Stimulated activated CD8-positive, alpha-beta memory T cell treated with anti-CD3 and anti-CD28 coated beads, Interleukin-12 subunit alpha, Interleukin-12 subunit beta, amount 100 ng/mL, for 24 hours (primary cell): ENCODE measurements around the gene ADIRF.
"Not testable (repeated sequence)": the region's sequence is repeated elsewhere in the genome, so short reads cannot be mapped to it uniquely, and the experiment has no call there.

ENCODE experiments used
- DNase-seq: peaks from one replicate; pipeline ENCODE4 v3.0.0-alpha.2; 2020; ENCODE audit errors: extremely low read depth

The ADIRF gene

DNA sequence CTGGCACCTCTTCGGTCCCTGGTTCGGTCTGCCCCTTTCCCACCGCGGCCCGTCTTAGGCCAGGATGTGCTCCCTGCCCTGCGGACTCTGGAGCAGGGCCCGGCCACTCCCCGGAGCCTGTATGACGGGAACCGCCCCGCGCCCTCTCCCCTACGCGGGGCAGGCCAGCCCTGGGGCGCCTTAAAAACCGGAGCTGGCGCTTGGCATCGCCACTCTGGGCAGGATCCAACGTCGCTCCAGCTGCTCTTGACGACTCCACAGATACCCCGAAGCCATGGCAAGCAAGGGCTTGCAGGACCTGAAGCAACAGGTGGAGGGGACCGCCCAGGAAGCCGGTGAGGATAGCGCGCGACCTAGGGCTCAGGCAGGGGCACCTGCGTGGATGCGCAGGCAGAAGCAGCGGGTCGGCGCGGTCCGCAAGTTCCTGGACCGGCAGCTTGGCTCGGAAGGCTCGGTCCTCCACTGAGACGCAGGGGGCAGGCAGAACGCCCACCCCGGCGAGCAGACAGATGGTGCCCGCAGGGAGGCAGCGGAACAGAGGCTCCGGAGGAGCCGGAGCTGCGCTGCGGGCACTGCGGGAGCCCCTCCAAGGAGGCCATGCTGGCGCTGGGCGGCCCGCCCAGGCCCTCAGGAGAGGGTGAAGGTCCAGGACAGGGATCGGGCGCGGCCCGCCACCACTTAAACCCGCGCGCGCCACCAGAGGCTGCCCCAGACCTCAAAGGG, at the start of gene ADIRF:
TSS of gene ADIRF (plus strand) at position 212 of the 723 bp plus-strand sequence. CDS start at position 275, 63 bp downstream.
- no peak for DNase-seq

DNA sequence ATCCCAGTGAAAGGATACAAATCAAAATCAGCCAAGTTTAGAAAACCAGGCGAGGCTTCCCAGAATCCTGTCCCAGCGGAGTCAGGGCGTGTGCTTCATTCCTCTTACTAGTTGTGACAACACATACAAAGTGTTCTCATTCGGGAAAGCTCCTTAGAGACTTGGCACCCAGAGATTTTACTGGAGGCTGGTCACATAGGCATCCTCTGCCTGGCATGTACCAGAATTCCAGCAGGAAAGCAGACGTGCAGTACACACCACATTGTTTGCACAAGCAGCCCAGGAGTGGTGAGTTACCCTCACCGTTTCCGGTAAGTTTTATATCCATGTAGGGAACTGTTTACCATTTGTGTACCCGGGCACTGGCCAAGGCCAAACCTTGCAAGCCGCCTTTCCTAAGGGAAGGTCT, 45.7 kb upstream of the ADIRF start:
- DNase-seq = no peak

DNA sequence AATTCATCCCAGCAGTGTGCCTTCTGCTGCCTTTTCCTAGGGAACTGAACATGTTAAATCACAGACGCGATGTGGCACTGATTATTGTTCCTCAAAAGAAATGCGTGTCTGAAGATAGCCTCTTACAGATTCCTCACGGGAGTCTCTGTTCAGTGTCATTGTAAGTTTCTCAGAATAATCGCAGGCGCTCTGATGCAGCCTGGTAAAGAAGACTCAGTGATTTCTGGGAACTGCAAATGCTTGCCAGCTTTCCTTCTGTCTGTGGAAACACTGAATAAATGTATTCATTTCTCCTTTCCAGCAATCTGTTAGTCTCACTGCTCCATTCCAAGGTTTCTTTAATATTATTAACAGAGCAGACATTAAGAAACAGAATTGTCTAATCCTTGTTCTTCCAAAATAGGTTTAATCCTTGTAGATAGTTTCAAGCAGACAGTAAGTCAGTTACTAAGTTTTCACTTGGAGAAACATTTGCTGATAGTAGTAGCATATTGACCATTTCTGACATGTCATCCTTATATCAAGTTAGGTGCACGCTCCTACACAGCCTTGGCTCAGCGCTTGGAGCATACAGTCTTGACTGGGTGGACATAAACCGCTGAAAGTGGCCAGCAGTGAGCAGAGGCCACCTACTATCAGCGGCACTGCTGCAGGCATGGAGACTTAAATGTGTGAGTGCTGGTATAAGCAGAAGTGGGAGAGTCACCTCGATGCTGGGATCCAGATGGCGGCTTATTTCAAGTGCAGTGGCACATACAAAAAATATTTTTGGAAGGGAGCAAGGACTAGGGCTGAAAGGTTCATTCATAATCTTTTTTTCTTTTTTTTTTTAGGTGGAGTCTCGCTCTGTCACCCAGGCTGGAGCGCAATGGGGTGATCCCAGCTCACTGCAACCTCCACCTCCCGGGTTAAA, 38.6 kb upstream of the ADIRF start:
- DNase-seq = no peak

DNA sequence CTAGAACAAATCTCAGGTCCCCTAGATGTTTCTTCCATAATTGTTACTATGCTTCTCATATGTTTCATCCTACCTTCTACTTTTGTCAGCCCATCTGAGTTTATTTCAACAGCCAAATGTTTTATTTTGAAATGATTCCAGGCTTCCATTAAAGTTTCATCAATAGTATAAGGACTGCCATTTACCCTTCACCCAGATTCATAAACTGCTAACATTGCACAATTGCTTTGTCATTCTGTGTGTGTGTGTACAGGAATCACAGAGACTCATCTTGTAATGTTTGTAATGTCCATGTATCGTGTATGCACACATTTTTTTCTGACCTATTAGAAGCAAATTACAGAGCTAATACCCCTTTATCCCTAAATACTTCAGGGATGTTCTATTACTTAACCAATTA, 36.4 kb upstream of the ADIRF start:
- no peak for DNase-seq

DNA sequence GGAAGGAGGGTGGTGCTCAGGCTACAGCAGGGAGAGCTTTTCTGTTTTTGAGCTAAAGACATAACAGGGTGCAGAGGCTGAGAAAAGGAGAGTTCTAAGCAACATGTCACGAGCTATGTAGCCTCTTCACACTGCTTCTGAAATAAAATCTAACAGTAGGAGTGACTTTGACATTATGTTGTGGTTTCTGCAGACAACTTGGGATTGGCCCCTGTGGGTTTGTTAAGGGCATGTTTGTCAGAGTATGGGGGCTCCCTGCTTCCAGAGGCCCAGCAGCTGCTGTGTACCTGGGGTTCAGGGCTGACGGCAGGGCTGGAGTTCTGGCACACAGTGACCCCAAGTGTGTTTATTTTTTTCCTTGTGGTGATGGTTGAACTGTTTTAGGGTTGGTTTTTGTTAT, 35.6 kb upstream of the ADIRF start:
- no peak for DNase-seq

DNA sequence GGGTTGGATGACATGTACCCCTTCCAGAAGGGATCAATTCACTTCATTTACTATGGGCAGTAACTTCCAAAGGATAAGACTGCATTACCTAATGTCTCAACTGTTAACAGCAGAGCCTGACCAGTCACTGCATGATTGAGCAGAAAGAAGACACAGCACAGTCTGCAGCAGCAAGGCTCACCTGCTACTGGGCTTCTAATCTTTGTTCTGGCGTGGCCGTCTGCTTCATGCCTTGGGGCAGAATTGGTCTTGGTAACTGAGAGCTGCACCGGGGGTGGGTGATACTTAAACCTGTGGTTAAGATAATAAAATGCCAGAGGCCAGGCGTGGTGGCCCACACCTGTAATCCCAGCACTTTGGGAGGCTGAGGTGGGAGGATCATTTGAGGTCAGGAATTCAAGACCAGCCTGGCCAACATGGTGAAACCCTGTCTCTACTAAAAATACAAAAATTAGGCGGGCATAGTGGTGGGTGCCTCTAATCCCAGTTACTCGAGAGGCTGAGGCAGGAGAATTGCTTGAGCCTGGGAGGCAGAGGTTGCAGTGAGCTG, 34.0 kb upstream of the ADIRF start:
- not testable (repeated sequence) for DNase-seq

DNA sequence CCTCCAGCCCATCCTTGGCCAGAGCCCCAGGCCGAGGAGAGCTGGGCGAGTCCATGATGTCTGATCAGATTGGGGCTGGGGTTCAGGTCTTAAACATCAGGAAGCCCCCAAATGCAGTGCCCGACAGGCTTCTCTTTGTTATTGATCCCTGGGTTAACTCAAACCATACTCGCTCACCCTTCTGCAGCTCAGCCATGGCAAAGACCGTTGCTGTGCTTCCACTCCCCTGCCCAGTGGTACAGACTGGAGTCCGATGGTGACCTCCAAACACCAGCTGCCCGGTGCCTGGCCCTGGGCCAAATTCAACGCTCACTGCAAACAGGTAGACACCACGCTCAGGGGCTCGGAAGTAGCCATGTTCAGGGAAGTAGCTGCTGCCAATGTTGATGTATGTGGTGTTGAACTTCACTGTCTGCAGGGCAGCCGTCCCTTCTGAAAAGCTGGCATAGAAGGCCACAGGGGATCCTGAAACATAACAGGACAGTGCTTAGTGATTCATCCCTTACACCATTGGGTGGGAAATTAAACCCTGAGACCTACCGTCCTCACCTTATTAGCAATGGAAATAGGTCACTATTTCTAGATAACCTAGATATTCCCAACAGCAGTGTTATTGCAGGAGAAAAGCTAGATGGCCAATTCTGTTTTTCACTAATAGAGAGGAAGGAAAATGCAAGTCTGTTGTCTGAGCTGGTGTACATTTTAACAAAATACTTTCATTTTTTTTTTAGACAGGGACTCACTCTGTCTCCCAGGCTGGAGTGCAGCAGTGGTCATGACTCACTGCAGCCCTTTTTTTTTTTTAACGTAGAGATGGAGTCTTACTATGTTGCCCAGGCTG, 31.4 kb upstream of the ADIRF start:
- DNase-seq = no peak

DNA sequence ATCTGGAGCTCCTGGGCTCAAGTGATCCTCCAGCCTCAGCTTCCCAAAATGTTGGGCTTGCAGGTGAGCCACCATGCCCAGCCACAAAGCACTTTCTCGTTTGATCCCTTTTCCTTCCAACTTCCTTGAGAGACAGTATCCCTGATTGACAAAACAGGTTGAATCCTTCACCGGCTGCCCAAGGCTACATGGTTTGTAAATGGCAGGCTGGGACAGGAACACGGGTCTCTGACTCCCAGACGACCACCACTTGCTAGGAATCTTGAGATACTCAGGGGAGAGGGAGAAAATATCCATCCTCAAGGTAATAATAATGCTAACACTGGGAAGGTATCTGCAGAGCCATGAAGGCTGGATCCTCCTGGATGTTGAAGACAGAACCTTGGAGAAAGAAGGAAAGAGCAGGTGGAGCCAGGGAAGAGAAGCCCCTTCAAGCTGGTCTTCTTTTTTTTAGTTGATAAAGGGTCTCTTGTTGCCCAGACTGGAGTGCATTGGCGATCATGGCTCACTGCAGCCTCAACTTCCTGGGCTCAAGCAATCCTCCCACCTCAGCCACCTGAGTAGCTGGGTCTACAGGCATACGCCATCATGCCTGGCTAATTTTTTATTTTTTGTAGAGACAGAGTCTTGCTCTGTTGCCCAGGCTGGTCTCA, 30.7 kb upstream of the ADIRF start:
- no peak for DNase-seq

DNA sequence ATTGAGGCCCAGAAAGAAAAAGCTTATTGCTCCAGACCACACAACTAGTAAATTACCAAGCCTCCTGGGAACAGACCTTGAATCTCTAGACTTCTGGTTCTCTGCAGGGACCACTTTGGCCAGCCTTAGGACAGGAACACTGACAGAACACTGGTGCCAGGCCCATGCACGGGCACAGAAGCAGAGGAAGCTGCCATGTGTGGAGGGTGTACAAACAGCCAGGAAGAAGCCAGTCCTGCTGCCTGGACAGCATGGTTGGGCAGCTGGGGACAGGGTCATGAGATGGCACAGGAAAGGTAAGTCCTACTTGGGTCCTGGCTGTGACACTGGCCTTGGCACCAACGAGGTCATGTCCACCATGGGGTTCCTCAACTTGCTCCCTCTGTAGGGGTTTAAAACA, 30.0 kb upstream of the ADIRF start:
- no peak for DNase-seq

DNA sequence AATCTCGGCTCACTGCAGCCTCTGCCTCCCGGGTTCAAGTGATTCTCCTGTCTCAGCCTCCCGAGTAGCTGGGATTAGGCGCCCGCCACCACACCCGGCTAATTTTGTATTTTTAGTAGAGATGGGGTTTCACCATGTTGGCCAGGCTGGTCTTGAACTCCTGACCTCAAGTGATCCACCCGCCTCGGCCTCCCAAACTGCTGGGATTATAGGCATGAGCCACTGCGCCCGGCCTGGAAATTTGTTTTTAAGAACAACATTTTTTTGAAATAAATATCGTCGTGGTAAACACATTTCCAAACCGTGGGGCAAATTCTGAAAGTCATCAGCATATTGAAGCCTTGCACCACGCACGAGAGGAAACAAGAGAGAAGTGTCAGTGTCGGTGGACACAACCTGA, 28.2 kb upstream of the ADIRF start:
- DNase-seq = not testable (repeated sequence)

DNA sequence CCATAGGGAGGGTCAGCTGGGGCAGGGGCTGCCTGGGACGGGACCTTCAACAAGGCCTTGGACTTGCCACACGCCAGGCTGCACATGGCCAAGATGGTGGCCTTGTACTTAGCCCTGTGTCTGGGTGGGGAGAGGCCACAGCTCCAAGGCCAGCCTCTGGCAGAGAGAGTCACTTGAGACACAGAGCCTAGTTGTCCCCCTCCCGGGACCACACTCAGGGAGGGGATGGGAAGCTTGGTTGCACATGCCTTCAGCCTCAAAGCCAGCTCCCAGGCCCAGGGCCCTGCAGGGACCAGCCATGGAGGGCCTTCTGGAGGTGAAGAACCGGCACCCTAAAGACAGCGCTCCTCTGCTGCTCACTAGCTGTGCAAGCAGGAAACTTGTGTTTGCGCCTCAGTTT, 27.6 kb upstream of the ADIRF start:
- DNase-seq = no peak

DNA sequence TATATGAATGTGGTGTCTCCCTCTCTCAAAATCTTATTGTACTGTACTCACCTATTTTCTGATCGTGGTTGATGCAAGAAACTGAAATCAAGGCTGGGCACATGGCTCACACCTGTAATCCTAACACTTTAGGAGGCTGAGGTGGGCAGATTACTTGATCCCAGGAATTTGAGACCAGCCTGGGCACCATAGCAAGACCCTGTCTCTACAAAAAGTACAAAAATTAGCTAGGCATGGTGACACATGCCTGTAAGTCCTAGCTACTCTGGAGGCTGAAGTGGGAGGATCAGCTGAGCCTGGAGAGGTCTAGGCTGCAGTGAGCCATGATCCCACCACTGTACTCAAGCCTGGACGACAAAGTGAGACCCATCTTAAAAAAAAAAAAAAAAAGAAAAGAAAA, 26.9 kb upstream of the ADIRF start:
- DNase-seq = no peak

DNA sequence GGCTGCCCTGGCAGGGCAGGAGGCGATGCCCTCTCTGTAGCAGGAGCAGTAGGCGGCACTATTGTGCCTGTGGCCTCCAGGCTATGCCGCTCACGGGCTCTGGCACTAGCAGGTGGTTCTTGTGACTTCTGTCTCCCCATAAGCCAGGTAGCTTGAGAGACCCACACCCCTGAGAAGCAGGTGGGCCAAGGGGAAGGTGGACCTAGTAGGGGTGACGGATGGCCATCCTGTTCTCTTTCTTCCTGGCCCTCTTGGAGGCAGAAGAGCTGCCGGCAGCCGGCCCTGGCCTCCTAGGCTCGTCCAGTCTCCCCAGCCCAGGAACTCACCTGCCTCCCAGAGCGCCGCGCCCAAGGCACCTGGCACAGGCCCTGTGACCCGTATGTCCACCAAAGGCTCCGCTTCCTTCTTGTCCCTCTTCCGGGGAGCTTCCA, 26.3 kb upstream of the ADIRF start:
- DNase-seq = no peak

DNA sequence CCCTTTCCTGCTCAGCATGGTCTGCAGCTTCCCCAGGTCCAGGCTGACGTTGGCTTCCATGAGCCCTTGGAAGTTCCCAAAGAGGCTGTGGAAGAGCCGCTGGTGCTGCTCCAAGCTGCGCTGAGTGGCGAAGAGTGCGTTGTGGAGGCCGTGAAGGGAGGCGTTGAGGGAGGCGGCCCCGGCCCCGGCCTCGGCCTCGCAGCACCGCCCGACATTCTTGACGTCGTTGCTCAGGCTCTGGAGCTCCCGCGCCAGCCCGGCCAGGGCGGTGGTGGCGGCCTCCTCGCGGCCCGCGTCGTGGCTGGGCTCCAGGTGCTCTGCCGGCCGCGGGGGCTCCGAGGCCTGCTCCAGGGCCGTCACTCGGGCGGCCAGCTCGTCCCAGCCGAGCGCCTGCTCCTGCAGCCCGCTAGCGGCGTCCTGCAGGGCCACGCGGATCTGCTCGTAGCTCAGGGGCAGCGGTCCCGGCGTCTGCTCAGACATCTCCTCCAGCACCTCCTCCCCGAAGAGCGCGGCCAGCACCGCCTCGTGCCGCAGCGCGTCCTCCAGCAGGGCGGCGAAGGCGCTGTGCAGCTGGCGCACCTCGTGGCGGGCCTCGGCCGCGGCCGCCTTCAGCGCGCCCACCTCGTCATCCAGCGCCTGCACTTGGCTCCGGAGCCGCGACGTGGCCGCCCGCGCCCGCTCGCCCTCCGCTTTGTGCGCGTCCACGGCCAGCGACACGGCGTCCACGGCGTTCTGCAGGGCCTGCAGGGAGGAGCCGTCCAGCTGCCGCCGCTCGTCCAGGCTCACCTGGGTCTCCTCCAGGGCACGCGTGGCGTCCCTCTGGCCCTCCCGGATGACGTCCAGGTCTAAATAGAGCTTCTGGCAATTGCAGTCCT, 25.6 kb upstream of the ADIRF start:
- no peak for DNase-seq

DNA sequence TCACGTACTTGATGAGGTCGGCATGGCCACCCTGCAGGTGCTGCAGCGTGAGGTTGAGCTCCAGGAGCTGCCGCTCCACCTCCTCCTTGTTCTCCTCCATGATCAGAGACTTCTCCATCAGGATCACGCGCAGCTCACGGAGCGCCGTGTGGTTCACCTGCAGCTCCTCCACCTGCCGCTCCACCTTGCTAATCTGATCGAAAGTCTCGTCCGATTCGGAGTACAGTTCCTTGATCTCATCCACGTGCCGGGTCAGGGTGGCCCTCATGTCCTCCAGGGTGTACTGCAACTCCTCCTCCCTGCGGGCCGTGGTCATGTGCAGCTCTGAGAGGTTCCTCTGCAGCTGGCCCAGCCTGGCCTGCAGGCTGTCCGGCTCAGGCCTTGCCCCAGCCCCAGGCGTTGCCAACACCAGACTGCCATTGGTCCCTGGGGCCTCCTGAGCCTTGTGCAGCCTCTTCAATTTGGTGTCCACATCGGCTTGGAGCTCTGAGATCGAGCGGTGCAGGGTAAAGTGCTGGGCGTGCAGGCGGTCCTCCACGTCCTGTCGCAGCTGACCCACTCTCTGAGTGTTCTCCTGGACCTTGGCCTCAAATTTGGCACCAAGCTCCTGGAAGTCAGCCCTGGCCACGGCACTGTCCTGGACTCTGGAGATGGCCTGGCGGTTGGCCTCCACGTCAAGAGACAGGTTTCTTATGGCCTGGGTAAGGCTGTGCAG, 24.8 kb upstream of the ADIRF start:
- DNase-seq = no peak

DNA sequence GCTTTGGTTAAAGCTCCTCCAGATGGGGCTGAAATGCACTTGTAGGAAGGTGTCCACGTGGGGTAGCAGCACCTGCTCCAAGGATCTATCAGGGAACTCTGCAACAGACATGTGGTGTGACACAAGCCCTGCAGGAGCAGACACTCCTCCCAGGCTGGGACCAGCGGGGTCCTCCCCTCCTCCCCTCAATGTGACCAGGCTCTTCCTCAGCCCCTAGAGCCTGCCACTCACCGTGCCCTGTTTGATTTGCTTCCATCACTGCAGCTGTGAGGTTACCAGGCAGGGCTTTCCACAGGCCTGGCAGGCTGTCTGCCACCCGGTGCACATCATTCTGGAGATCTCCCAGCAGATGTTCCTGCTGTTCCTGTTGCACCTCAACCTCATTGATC, 24.3 kb upstream of the ADIRF start:
- no peak for DNase-seq

DNA sequence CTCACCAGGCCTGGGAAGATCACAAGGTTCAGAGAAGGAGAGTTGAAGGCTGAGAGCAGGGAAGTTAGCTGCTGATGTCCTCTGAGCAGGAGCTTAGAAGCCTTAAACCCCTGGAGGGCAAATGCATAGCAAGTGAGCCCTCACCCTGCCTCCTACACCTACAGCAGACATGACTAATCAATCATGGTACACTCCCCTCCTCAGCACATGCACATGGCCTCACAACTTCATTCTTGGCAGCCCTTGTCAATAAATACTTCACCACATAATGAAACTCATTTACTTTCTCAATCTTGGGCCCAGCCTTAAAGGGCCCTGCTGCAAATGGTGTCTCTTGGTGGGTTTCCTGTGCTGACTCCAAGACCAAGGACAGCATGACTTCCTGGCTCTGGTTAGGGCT, 23.8 kb upstream of the ADIRF start:
- DNase-seq = no peak

DNA sequence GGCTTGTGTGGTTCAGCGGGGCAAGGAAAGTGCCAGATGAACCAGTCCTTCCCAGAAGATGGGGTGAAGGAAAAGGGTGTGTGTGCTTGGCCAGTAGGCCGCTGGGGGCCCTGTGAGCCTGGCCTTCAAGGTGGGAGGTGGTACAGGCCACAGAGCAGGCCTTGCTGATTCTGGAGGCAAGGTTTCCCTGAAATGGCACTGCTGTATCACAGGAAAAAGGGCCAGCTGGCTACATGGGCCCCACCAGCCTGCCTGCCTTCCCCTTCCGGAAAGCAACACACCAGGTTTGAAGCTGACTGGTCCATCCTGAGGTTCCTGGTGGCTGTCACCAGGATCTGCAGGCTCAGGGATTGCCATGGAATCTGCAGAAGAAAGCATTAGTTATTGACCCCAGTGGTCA, 23.4 kb upstream of the ADIRF start:
- DNase-seq = no peak

DNA sequence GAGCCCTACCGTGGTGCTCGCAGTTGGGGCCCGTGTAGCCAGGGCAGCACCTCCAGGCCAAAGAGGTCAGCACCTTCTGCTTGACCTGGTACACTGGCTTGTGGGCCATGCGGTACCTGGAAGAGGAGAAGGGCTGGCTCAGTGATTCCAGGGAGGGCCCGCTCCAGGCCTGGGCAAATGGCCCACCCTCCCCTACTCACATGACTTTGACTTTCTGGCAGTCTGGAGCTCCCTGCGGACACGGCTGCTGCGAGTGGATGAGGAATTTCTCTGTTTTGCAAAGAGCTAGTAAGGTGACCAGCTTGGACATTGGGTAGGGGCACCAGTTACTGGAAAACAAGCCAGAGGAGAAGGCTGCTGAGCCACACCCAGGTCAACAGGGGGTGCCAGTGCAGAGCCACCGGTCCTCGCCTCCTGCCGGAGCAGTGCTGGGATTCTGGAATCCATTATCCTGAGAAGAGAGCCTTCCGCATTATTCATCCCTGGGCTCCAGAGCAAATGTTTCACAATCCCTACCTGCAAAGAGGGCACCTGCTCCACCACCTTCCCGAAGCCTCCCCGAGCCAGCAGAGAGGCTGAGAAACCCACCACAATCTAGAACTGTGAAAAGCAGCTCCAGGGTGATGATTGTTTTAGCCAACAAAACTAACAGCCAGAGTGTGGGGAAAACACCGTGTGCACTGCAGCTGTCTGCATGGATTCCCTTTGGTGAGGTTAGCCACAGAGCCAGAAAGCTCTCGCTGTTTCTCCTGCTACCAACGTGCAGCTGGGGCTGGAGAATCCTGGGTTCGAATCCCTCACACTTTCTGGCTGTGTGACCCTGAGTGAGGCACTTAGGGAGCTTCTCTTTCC, 22.7 kb upstream of the ADIRF start:
- DNase-seq = no peak
